ENCODE measurements around the gene ZNF740.

Gene ZNF740

DNA sequence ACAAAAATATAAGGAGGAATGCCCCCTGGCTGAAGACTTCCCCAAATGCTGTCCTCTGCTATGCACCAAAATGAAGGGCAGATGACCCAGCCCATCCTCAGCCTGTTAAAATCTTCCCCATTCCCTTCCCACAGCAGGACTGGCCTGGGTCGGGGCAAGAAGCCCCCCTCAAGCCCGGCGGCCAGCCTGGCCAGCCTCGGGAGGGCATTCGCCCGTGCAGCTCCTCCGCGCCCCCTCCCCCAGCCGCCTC lies 51.1 kb downstream of the ZNF740 start (continued):
- no peak for TF ChIP-seq ZIC2 (tag by site-specific recombination; IDR thresholded peaks at IDR 0.05)
- TF ChIP-seq, protein P1, sequence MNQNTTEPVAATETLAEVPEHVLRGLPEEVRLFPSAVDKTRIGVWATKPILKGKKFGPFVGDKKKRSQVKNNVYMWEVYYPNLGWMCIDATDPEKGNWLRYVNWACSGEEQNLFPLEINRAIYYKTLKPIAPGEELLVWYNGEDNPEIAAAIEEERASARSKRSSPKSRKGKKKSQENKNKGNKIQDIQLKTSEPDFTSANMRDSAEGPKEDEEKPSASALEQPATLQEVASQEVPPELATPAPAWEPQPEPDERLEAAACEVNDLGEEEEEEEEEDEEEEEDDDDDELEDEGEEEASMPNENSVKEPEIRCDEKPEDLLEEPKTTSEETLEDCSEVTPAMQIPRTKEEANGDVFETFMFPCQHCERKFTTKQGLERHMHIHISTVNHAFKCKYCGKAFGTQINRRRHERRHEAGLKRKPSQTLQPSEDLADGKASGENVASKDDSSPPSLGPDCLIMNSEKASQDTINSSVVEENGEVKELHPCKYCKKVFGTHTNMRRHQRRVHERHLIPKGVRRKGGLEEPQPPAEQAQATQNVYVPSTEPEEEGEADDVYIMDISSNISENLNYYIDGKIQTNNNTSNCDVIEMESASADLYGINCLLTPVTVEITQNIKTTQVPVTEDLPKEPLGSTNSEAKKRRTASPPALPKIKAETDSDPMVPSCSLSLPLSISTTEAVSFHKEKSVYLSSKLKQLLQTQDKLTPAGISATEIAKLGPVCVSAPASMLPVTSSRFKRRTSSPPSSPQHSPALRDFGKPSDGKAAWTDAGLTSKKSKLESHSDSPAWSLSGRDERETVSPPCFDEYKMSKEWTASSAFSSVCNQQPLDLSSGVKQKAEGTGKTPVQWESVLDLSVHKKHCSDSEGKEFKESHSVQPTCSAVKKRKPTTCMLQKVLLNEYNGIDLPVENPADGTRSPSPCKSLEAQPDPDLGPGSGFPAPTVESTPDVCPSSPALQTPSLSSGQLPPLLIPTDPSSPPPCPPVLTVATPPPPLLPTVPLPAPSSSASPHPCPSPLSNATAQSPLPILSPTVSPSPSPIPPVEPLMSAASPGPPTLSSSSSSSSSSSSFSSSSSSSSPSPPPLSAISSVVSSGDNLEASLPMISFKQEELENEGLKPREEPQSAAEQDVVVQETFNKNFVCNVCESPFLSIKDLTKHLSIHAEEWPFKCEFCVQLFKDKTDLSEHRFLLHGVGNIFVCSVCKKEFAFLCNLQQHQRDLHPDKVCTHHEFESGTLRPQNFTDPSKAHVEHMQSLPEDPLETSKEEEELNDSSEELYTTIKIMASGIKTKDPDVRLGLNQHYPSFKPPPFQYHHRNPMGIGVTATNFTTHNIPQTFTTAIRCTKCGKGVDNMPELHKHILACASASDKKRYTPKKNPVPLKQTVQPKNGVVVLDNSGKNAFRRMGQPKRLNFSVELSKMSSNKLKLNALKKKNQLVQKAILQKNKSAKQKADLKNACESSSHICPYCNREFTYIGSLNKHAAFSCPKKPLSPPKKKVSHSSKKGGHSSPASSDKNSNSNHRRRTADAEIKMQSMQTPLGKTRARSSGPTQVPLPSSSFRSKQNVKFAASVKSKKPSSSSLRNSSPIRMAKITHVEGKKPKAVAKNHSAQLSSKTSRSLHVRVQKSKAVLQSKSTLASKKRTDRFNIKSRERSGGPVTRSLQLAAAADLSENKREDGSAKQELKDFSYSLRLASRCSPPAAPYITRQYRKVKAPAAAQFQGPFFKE (tag by site-specific recombination; IDR thresholded peaks at IDR 0.05; ENCODE audit: borderline replicate concordance): no peak
- TF ChIP-seq ZSCAN16 (tag by site-specific recombination; IDR thresholded peaks at IDR 0.05): no peak
- TF ChIP-seq IKZF3 (tag by site-specific recombination; IDR thresholded peaks at IDR 0.05): no peak
- no peak for TF ChIP-seq ZNF132 (tag by site-specific recombination; IDR thresholded peaks at IDR 0.05; ENCODE audit: borderline replicate concordance)
- TF ChIP-seq ZBTB8A (tag by site-specific recombination; IDR thresholded peaks at IDR 0.05): peak; percentile 50
- TF ChIP-seq ZNF175 (tag by site-specific recombination; IDR thresholded peaks at IDR 0.05): no peak
- TF ChIP-seq ZNF48 (tag by site-specific recombination; IDR thresholded peaks at IDR 0.05): no peak
- TF ChIP-seq, protein P2, sequence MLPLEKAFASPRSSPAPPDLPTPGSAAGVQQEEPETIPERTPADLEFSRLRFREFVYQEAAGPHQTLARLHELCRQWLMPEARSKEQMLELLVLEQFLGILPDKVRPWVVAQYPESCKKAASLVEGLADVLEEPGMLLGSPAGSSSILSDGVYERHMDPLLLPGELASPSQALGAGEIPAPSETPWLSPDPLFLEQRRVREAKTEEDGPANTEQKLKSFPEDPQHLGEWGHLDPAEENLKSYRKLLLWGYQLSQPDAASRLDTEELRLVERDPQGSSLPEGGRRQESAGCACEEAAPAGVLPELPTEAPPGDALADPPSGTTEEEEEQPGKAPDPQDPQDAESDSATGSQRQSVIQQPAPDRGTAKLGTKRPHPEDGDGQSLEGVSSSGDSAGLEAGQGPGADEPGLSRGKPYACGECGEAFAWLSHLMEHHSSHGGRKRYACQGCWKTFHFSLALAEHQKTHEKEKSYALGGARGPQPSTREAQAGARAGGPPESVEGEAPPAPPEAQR (tag by site-specific recombination; IDR thresholded peaks at IDR 0.05): no peak
- no peak for TF ChIP-seq GLIS1 (tag by site-specific recombination; IDR thresholded peaks at IDR 0.05)
- 0 out of 2 replicates have a peak, but pooled peaks have one; percentile 23 for TF ChIP-seq SP2 (tag by site-specific recombination; IDR thresholded peaks at IDR 0.05)
- no peak for TF ChIP-seq KLF1 (tag by site-specific recombination; IDR thresholded peaks at IDR 0.05)
- TF ChIP-seq, protein P3, sequence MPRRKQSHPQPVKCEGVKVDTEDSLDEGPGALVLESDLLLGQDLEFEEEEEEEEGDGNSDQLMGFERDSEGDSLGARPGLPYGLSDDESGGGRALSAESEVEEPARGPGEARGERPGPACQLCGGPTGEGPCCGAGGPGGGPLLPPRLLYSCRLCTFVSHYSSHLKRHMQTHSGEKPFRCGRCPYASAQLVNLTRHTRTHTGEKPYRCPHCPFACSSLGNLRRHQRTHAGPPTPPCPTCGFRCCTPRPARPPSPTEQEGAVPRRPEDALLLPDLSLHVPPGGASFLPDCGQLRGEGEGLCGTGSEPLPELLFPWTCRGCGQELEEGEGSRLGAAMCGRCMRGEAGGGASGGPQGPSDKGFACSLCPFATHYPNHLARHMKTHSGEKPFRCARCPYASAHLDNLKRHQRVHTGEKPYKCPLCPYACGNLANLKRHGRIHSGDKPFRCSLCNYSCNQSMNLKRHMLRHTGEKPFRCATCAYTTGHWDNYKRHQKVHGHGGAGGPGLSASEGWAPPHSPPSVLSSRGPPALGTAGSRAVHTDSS (tag by site-specific recombination; IDR thresholded peaks at IDR 0.05): no peak
- TF ChIP-seq, protein P4, sequence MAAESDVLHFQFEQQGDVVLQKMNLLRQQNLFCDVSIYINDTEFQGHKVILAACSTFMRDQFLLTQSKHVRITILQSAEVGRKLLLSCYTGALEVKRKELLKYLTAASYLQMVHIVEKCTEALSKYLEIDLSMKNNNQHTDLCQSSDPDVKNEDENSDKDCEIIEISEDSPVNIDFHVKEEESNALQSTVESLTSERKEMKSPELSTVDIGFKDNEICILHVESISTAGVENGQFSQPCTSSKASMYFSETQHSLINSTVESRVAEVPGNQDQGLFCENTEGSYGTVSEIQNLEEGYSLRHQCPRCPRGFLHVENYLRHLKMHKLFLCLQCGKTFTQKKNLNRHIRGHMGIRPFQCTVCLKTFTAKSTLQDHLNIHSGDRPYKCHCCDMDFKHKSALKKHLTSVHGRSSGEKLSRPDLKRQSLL (tag by site-specific recombination; IDR thresholded peaks at IDR 0.05): no peak

DNA sequence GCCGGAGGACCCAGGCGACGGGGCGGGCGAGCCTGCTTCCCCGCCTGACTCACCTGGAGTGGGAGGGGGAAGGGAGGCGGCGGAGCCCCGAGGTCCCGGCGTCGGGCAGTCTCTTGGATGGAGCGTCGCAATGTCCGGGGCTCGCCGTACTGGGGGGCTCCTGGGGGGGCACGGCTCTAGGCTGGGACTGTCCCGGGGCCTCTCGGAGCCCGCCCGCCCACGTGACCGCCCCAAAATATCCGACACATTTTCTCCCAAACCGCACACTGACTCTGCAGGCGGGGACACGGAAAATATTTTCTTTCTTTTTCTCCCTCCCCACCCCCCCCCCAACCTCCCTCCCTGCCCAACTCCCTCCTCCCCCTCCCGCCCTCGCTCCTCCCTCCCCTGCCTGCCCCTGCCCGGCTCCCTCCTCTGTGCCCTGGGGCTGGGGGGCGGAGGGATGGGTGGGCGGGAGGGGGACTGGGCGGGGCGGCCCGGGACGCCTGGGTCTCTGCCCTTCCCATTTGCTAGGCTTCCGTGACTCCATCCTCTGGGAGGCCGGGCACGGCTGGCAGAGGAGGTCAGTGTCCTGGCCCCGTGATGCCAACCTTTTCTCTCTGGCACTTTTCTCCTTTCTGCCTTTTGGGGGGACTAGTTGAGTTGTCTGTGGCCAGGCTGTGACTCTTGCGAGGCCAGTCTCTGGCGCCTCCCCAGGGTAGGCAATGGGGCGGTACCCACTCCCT lies 51.6 kb downstream of the ZNF740 start, which contains the start of gene RARG:
RARG (minus strand) TSS at position 289 of the 725 bp plus-strand sequence. CDS start 4,664 bp downstream, outside the sequence.
- Histone ChIP-seq H3K27ac (ENCODE audit: extremely low read depth, low read depth, low read length) (peak within 1 kb of the TSS; percentile 46; the same call in 1 of the 2 replicates), H3K4me3 (ENCODE audit: low read depth, low read length) (peak within 1 kb of the TSS; percentile 46), H3K36me3 (ENCODE audit: control insufficient read depth in 2 of 2, insufficient read depth in 1 of 2, low read length in 2 of 2) (no peaks in the 10 kb centered on the region), H3K4me1 (ENCODE audit: control insufficient read depth, insufficient read depth, low read length) (peaks cover 12% of the 10 kb centered on the region), H3K9me3 (ENCODE audit: control insufficient read depth, insufficient read depth, low read depth, low read length) (no peaks in the 10 kb centered on the region)
- CTCF ChIA-PET: interaction anchor here (0.6 to 1.1 kb wide), 3 partner anchors 18 to 276 kb away, joined by 3 to 4 read pairs (median 4); no protein-coding TSS in a partner anchor
- POLR2A ChIA-PET: no interaction called here
- TF ChIP-seq, protein P5, sequence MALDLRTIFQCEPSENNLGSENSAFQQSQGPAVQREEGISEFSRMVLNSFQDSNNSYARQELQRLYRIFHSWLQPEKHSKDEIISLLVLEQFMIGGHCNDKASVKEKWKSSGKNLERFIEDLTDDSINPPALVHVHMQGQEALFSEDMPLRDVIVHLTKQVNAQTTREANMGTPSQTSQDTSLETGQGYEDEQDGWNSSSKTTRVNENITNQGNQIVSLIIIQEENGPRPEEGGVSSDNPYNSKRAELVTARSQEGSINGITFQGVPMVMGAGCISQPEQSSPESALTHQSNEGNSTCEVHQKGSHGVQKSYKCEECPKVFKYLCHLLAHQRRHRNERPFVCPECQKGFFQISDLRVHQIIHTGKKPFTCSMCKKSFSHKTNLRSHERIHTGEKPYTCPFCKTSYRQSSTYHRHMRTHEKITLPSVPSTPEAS (tag by site-specific recombination; IDR thresholded peaks at IDR 0.05): 0 out of 2 replicates have a peak, but pooled peaks have one; percentile 14
- TF ChIP-seq, protein P6, sequence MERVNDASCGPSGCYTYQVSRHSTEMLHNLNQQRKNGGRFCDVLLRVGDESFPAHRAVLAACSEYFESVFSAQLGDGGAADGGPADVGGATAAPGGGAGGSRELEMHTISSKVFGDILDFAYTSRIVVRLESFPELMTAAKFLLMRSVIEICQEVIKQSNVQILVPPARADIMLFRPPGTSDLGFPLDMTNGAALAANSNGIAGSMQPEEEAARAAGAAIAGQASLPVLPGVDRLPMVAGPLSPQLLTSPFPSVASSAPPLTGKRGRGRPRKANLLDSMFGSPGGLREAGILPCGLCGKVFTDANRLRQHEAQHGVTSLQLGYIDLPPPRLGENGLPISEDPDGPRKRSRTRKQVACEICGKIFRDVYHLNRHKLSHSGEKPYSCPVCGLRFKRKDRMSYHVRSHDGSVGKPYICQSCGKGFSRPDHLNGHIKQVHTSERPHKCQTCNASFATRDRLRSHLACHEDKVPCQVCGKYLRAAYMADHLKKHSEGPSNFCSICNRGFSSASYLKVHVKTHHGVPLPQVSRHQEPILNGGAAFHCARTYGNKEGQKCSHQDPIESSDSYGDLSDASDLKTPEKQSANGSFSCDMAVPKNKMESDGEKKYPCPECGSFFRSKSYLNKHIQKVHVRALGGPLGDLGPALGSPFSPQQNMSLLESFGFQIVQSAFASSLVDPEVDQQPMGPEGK (tag by site-specific recombination; IDR thresholded peaks at IDR 0.05): peak; percentile 92
- TF ChIP-seq, protein P7, sequence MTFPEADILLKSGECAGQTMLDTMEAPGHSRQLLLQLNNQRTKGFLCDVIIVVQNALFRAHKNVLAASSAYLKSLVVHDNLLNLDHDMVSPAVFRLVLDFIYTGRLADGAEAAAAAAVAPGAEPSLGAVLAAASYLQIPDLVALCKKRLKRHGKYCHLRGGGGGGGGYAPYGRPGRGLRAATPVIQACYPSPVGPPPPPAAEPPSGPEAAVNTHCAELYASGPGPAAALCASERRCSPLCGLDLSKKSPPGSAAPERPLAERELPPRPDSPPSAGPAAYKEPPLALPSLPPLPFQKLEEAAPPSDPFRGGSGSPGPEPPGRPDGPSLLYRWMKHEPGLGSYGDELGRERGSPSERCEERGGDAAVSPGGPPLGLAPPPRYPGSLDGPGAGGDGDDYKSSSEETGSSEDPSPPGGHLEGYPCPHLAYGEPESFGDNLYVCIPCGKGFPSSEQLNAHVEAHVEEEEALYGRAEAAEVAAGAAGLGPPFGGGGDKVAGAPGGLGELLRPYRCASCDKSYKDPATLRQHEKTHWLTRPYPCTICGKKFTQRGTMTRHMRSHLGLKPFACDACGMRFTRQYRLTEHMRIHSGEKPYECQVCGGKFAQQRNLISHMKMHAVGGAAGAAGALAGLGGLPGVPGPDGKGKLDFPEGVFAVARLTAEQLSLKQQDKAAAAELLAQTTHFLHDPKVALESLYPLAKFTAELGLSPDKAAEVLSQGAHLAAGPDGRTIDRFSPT (tag by site-specific recombination; IDR thresholded peaks at IDR 0.05): 0 out of 2 replicates have a peak, but pooled peaks have one; percentile 50
- TF ChIP-seq ZNF174 (tag by site-specific recombination; IDR thresholded peaks at IDR 0.05): no peak
